CD4-positive, alpha-beta T cell treated with Interleukin-10 for 1 hour (primary cell): ENCODE results near the gene SLC39A12.

Experiments used
- DNase-seq: peaks from one replicate; pipeline ENCODE4 v3.0.0-alpha.2; 2020

SLC39A12 gene

GRCh38 chr10:17965649-17966235 lies 14.0 kb downstream of the SLC39A12 start:
- DNase-seq = no peak

GRCh38 chr10:17974505-17974904 lies 22.8 kb downstream of the SLC39A12 start:
- no peak for DNase-seq

GRCh38 chr10:17980846-17981565 lies 29.3 kb downstream of the SLC39A12 start:
- no peak for DNase-seq

- DNase-seq = no peak
Measured at GRCh38 chr10:17981766-17982380, 30.2 kb downstream of the SLC39A12 start.

GRCh38 chr10:17984056-17984455 lies 32.3 kb downstream of the SLC39A12 start:
- DNase-seq = no peak

GRCh38 chr10:17984563-17984962 lies 32.8 kb downstream of the SLC39A12 start:
- no peak for DNase-seq

- no peak for DNase-seq
Measured at GRCh38 chr10:17989908-17990767, 38.4 kb downstream of the SLC39A12 start.

- no peak for DNase-seq
Measured at GRCh38 chr10:17992266-17992665, 40.5 kb downstream of the SLC39A12 start.

- no peak for DNase-seq
Measured at GRCh38 chr10:17993361-17993760, 41.6 kb downstream of the SLC39A12 start.

GRCh38 chr10:18000601-18001000 lies 48.9 kb downstream of the SLC39A12 start:
- no peak for DNase-seq

GRCh38 chr10:18005445-18005780 lies 53.7 kb downstream of the SLC39A12 start:
- no peak for DNase-seq

- DNase-seq = no peak
Measured at GRCh38 chr10:18005781-18006456, 54.2 kb downstream of the SLC39A12 start.

- no peak for DNase-seq
Measured at GRCh38 chr10:18008986-18009385, 57.3 kb downstream of the SLC39A12 start.

GRCh38 chr10:18010050-18010449 lies 58.3 kb downstream of the SLC39A12 start:
- no peak for DNase-seq

GRCh38 chr10:18020523-18020922 lies 68.8 kb downstream of the SLC39A12 start:
- DNase-seq = no peak

GRCh38 chr10:18021725-18022480 lies 70.2 kb downstream of the SLC39A12 start:
- DNase-seq = no peak

GRCh38 chr10:18043148-18044006 lies 91.7 kb downstream of the SLC39A12 start:
- DNase-seq = no peak

- DNase-seq = no peak
Measured at GRCh38 chr10:18044976-18045720, 93.4 kb downstream of the SLC39A12 start.

GRCh38 chr10:18056583-18056982 lies 104.9 kb downstream of the SLC39A12 start:
- DNase-seq = no peak

GRCh38 chr10:18059826-18060559 lies 108.3 kb downstream of the SLC39A12 start:
- no peak for DNase-seq
